RWPE2 (cell line): Measurements from ENCODE around the gene MOV10.

Experiments used
- ATAC-seq: fragments of 200-7000 bp; cut with Tn5 transposase; 3 replicates; pipeline ENCODE4 v1.9.1; 2021; ENCODE audit warnings: low read depth
- DNase-seq: peaks from one replicate; pipeline ENCODE4 v3.0.0-alpha.2; 2020; ENCODE audit warnings: low spot score
- H3K27ac ChIP-seq: fragments of 450-650 bp; 2 replicates; pipeline ENCODE4 v1.5.1; 2017; ENCODE audit warnings: mild to moderate bottlenecking; ENCODE audit not compliant: poor library complexity, severe bottlenecking
- H3K27me3 ChIP-seq: fragments of 250-450 bp; sonication (Bioruptor Pico); 2 replicates; pipeline ENCODE4 v1.5.1; 2021; ENCODE audit warnings: mild to moderate bottlenecking, moderate library complexity; ENCODE audit not compliant: insufficient read depth, poor library complexity, severe bottlenecking
- H3K36me3 ChIP-seq: fragments of 250-450 bp; sonication (Bioruptor Pico); 2 replicates; pipeline ENCODE4 v1.5.1; 2020; ENCODE audit warnings: low read depth, mild to moderate bottlenecking, moderate library complexity
- H3K4me1 ChIP-seq: fragments of 250-450 bp; sonication (Bioruptor Pico); 2 replicates; pipeline ENCODE4 v1.5.1; 2021; ENCODE audit warnings: mild to moderate bottlenecking, moderate library complexity; ENCODE audit not compliant: insufficient read depth, poor library complexity, severe bottlenecking
- H3K4me3 ChIP-seq: fragments of 250-450 bp; sonication (Bioruptor Pico); 2 replicates; pipeline ENCODE4 v1.5.1; 2021; ENCODE audit warnings: mild to moderate bottlenecking, moderate library complexity; ENCODE audit not compliant: severe bottlenecking
- H3K9me3 ChIP-seq: fragments of 250-450 bp; sonication (Bioruptor Pico); 2 replicates; pipeline ENCODE4 v1.5.1; 2021; ENCODE audit warnings: mild to moderate bottlenecking, moderate library complexity; ENCODE audit not compliant: severe bottlenecking
- TF ChIP-seq, protein P1 (sequence below): fragments of 450-650 bp; IDR thresholded peaks from one replicate; pipeline ENCODE4 v1.5.1; 2017; ENCODE audit warnings: mild to moderate bottlenecking, moderate library complexity; ENCODE audit not compliant: poor library complexity, severe bottlenecking

MOV10 gene

DNA sequence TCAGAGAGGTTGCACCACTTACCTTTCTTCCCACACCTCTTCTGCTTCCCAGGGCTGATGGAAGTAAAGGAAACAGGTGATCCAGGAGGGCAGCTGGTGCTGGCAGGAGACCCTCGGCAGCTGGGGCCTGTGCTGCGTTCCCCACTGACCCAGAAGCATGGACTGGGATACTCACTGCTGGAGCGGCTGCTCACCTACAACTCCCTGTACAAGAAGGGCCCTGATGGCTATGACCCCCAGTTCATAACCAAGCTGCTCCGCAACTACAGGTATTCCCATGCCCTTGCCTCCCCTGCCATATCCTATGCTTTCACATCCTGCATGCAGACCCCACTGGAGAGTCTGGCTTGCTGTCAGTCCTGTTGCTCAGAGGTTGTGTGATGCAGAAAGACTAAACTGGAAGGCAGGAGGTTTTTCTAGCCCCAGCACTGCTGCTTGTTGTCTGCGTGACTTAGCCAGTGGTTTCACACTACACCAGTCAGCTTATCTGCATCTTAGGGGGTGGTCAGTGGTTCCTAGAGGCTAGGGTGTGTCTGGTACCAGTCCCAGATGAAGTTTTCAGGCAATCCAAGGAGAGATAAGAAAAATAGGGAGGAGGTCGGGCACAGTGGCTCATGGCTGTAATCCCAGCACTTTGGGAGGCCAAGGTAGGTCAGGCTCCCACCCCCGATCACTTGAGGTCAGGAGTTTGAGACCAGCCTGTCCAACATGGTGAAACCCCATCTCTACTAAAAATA lies 22.3 kb downstream of the MOV10 start:
- H3K27ac ChIP-seq = no peak overlapping the region
- TF ChIP-seq, protein P1, sequence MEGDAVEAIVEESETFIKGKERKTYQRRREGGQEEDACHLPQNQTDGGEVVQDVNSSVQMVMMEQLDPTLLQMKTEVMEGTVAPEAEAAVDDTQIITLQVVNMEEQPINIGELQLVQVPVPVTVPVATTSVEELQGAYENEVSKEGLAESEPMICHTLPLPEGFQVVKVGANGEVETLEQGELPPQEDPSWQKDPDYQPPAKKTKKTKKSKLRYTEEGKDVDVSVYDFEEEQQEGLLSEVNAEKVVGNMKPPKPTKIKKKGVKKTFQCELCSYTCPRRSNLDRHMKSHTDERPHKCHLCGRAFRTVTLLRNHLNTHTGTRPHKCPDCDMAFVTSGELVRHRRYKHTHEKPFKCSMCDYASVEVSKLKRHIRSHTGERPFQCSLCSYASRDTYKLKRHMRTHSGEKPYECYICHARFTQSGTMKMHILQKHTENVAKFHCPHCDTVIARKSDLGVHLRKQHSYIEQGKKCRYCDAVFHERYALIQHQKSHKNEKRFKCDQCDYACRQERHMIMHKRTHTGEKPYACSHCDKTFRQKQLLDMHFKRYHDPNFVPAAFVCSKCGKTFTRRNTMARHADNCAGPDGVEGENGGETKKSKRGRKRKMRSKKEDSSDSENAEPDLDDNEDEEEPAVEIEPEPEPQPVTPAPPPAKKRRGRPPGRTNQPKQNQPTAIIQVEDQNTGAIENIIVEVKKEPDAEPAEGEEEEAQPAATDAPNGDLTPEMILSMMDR = no peak
- no peak overlapping the region for H3K4me3 ChIP-seq
- H3K36me3 ChIP-seq = peaks cover 79% of the 10 kb centered on the region
- peaks cover 23% of the 10 kb centered on the region for H3K4me1 ChIP-seq
- ATAC-seq (no peak), DNase-seq (no peak)
- H3K9me3 ChIP-seq = no peaks in the 10 kb centered on the region
- no peaks in the 10 kb centered on the region for H3K27me3 ChIP-seq

DNA sequence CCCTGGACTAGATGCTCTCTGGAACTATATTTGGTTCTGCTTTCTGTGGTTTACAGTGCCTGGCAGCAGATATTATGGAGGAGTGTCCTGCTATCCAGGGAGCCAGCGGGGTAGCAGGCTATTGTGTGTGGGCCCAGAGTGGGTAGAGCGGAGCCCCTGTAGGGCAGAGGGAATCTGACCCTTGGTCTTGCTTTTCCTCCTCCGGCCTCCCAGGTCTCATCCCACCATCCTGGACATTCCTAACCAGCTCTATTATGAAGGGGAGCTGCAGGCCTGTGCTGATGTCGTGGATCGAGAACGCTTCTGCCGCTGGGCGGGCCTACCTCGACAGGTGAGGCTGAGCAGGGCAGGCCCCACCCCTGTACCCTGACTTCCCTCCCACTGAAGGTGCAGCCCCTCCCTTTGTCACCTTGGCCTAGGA lies 23.3 kb downstream of the MOV10 start:
- TF ChIP-seq, protein P1 = no peak
- DNase-seq (no peak), ATAC-seq (no peak)
- Histone ChIP-seq H3K4me1 (peaks cover 26% of the 10 kb centered on the region), H3K4me3 (no peak overlapping the region), H3K9me3 (no peaks in the 10 kb centered on the region), H3K36me3 (peaks cover 79% of the 10 kb centered on the region), H3K27ac (no peak overlapping the region), H3K27me3 (no peaks in the 10 kb centered on the region)

GRCh38 chr1:112698366-112699310 lies 24.2 kb downstream of the MOV10 start:
- DNase-seq (no peak), ATAC-seq (peak; percentile 24; the same call in 2 of the 3 replicates)
- Histone ChIP-seq H3K4me3 (no peak overlapping the region), H3K4me1 (peaks cover 27% of the 10 kb centered on the region), H3K36me3 (peaks cover 82% of the 10 kb centered on the region), H3K27ac (peak overlapping the region; percentile 92), H3K27me3 (no peaks in the 10 kb centered on the region), H3K9me3 (no peaks in the 10 kb centered on the region)
- TF ChIP-seq, protein P1 = no peak

- Histone ChIP-seq H3K27ac (peak overlapping the region; percentile 92), H3K4me1 (peaks cover 36% of the 10 kb centered on the region), H3K27me3 (no peaks in the 10 kb centered on the region), H3K4me3 (no peak overlapping the region), H3K9me3 (no peaks in the 10 kb centered on the region), H3K36me3 (peaks cover 79% of the 10 kb centered on the region)
- ATAC-seq = no peak
- no peak for DNase-seq
- TF ChIP-seq, protein P1 = no peak
Observed at GRCh38 chr1:112699425-112700144, 25.1 kb downstream of the MOV10 start.
